ENCODE data around the gene SPIRE1.
"Not testable (repeated sequence)": the region's sequence is repeated elsewhere in the genome, so short reads cannot be mapped to it uniquely, and the experiment has no call there.

SPIRE1 gene

DNA sequence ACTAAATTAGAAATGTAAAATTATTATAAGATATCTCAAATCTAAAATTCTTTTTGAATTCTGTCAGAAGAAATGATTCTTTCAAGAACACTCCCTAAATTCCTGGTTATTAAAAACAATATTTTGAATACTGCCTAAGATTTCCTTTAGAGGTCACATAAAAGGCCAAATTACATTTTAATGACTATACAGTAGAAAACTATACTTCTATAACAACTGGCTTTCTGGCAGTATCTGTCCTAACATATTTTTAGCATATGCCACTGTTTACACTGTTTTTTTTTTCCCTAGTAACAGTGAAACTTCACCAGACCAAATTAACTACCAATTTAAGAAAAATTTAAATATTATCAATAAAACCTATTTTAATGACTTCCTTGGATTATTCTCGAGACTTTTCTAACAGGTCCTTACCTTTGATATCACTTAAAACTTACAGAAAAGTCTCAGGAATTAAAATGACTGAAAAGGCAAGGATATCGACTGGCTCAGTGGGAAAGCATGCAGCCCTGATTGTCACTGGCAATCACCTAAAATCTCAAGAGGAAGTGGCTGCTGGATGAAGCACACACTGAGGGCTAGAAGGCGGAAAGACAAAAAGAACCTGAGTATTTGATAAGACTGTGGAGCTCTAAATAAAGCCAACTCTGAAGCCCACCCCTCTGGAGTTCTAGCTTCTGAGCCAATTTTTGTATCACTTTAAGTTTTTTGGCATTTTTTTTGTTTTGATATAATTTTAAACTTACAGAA, 59.6 kb downstream of the SPIRE1 start:
- DNase-seq, result peak in 3 of 4 experiments; percentile 52 to 59 (median 57)

DNA sequence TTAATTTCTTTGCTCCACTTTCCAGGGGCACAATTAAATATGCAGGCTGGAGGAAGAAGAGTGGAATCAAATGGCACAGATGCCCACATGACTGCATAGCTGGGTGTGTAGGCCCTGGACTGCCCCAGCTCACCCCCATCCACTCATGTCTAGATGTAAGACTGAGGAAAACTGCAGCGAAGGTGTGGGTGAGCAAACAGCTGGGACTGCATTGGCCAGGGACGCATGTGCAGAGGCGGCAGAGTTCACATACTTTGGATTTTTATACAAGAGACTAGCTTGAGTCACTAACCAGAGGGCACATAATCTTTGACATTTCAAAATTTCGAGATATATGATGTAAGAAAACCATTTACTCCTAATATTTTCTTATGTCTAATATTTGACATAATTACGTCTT, 60.1 kb downstream of the SPIRE1 start:
- DNase-seq, result peak; percentile 31 to 76 (median 62)

DNA sequence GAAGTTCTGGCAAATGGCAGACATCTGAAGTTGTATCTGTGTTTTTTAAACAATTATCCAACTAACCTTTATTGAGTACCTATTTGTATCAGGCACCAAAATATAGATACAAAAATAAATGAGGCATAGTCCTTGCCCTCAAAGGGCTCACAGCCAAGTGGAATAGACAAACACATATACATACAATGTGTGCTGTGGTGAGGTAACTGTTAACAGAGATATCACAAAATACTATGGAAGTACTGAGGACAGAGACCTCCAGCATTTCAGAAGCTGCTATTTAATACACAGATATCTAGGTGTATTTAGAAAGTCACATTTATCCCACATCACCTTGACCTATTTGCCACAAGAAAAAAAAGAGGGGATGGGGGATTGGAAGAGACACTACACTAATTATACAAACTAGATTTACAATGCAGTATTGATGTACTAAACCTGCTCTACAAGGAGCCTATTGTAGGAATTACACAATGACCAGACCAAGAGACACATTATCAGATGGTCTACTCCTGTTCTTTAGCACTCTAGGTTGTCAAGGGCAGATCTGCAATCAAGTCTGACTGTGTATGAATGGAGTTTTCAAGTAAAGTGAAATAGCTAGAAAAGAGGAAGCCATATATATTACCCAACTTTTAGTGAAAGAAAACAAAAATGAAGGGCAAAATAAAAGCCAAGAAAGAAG, 62.2 kb downstream of the SPIRE1 start:
- peak; percentile 28 to 75 (median 50) for DNase-seq

GRCh38 chr18:12593866-12594265, 64.0 kb downstream of the SPIRE1 start:
- no peak for DNase-seq

DNA sequence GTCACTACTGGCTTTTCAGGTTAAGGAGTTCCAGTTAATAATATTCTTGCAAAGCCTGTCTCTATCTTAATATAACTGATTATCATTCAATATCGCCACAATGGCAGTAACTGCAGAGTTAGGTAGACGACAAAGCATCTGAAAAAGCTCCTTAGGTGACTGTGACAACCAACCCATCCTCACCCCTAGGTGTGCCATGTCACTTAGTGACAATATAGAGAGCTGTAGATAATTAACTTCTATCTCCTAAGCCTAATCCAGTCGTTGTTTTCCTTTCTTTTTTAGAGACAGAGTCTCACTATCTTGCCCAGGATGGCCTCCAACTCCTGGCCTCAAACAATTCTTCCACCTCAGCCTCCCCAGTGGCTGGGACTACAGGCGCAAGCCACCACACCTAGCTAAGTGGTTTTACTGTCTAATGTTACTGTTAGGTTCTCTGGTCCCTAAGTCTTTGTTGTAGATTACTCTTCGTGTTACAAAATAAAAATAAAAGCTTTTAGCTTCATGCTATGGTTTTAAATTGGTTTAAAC, 65.2 kb downstream of the SPIRE1 start:
- DNase-seq, result no peak

- DNase-seq, result no peak
Measured at GRCh38 chr18:12589448-12589847, 68.5 kb downstream of the SPIRE1 start.

GRCh38 chr18:12586956-12587355, 71.0 kb downstream of the SPIRE1 start:
- DNase-seq, result no peak

DNA sequence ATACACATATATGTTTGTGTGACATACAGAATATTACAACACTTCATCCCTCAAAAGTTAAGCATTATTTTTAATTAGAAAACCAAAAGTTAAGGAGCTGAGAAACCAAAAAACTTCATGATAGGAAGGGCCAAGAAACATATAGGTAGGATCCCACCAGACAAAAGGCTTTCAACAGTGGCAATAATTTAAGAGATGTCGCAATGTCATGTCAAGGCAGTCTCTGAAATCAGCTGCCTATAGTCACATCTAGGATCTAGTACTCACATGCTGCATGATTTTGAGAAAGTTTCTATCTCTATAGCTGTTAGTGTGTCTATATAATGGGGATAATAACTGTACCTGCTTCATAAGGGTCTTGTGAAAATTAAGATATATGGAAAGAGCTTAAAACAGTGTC, 72.7 kb downstream of the SPIRE1 start:
- DNase-seq, result peak in 2 of 4 experiments; percentile 21 to 39

GRCh38 chr18:12580630-12581342, 77.1 kb downstream of the SPIRE1 start:
- no peak for DNase-seq

DNA sequence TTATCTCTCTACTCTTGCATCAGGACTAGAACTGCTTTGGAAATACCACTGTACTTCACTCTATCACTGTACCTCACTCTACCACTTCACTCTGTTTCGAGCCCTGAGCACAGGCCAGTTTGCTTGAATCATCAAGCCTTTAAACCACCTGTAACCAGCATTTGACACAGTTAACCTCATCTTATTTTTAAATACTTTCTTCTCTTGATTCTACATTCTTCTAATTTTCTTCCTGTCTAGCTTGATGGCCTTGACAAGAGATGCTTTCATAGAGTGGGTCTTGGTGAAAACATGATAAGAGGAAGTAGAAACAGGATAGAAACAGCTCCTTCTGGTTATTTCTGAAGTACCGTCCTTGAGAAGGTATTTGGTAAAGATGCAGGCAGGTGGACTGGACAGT, 78.1 kb downstream of the SPIRE1 start:
- DNase-seq, result no peak

DNA sequence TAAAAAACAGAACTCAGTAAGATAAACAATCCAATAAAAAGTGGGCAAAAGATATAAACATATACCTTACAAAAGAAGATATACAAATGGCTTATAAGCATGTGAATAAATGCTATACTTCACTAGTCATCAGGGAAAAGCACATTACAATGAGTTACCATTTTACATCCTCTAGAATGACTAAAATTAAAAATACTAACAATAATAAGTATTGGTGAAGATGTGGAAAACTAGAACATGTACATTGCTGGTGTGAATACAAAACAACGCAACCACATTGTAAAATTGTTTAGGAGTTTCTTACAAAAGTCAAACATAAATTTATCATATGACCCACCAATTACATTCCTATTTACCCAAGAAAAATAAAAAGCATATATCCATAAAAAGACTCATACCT, 80.1 kb downstream of the SPIRE1 start:
- DNase-seq, result no peak

GRCh38 chr18:12574494-12575185, 83.3 kb downstream of the SPIRE1 start:
- peak in 3 of 4 experiments; percentile 31 to 51 (median 46) for DNase-seq

DNA sequence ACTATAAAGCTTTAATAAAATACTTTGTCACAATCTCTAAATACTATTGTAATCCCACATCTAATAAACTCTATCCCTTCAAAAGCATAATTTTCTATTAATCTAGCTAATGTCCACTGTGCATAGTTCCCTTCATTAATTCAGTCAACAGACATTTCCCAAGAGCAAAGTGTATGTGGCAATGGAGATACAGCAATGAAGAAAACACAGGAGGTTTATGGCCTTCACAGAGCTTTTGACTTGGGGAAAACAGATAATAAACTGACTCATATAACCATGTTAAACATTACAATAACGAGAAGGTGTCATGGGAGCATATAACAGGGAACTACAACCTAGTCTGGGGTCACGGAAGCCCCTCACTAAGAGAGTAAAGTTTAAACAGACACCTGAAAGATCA, 86.3 kb downstream of the SPIRE1 start:
- DNase-seq, result peak in 1 of 4 experiments; percentile 15

DNA sequence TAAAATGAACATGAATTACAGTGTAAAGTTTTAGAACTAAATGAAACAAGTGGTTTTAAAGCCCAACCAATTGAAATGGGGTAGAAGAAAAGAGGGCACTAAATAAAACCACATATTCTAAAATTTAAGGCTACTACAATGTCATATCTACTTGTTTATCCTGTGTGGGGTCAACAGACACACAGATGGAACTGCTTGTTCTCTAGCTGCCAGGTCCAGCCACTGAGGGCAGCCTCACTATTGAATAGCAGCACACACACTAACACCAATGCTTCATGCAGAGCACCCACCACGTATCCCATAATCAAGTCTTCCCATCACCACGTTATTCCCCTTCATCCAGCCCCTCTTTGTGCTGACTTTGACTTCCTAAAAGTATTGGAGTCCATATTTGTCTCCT, 88.1 kb downstream of the SPIRE1 start:
- DNase-seq, result no peak

- no peak for DNase-seq
Measured at GRCh38 chr18:12567849-12568248, 90.1 kb downstream of the SPIRE1 start.

- no peak for DNase-seq
Measured at GRCh38 chr18:12564861-12565260, 93.0 kb downstream of the SPIRE1 start.

DNA sequence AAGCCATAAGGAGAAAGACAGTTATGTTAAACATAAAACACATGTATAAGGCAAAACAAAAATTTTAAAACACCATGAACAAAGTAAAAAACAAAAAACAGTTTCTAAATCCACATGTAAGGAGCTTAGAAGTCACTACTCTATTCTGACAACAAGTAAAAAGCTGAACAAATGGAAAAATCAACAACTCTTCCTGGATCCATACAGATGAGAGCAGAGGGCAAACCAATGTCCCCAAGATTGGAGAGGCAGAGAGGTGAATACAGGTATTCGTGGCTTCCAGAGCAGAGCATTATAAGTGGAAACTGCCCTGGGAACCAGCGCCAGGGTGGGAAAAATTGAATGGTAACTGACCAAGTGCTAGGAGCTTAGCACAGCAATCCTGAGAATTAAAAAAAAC, 93.5 kb downstream of the SPIRE1 start:
- no peak for DNase-seq

DNA sequence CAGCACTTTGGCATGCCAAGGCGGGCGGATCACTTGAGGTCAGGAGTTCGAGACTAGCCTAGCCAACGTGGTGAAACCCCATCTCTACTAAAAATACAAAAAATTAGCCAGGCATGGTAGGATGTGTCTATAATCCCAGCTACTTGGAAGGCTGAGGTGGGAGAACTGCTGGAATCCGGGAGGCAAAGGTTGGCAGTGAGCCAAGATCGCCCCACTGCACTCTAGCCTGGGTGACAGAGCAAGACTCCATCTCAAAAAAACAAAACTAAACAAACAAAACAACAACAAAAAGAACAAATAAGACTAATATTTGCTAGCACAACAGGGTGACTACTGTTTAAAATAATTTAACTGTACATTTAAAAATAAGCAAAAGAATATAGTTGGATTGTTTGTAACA, 97.3 kb downstream of the SPIRE1 start:
- DNase-seq, result not testable (repeated sequence)

GRCh38 chr18:12559319-12559718, 98.6 kb downstream of the SPIRE1 start:
- no peak for DNase-seq

DNA sequence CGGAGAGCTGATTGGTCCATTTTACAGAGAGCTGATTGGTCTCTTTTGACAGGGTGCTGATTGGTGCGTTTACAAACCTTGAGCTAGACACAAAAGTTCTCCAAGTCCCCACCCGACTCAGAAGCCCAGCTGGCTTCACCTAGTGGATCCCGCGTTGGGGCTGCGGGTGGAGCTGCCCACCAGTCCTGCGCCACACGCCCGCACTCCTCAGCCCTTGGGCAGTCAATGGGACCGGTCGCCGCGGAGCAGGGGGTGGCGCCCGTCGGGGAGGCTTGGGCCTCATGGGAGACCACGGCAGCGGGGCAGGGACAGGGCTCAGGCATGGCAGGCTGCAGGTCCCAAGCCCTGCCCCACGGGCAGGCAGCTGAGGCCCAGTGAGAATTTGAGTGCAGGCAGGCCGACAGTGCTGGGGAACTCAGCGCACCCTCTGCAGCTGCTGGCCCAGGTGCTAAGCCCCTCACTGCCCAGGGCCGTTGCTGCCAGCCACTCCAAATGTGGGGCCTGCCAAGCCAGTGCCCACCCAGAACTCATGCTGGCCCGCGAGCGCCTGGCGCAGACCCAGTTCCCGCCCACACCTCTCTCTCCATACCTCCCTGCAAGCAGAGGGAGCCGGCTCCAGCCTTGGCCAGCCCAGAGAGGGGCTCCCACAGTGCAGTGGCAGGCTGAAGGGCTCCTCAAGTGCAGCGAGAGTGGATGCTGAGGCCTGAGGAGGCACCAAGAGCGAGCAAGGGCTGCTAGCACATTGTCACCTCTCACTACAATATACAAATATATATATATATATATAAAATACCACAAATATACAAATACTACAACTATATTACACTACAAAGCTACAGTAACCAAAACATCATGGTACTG, 100.7 kb downstream of the SPIRE1 start:
- DNase-seq, result no peak

- no peak for DNase-seq
Measured at GRCh38 chr18:12554796-12555388, 103.0 kb downstream of the SPIRE1 start.

All from suppressor macrophage (primary cell).